ENCODE measurements around the gene ZYG11A.

Gene ZYG11A

DNA sequence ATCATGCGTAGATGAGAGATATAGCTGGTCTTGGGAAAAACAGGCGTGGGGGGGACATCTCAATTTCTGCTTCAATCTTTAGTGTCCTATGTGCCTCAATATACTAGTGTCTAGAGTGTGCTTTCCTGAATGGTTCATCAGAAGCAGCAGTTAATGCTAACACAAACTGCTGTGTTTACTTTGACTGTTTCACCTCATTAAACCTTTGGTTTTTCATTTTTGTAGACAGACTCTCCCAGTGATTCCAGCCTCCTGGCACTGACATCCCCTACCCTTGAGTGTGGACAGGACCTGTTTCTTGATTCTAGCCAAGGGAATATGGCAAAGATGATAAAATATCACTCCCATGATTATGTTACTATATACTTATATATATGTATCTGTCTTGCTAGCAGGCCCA lies 37.6 kb downstream of the ZYG11A start:
- DNase-seq, result no peak

DNA sequence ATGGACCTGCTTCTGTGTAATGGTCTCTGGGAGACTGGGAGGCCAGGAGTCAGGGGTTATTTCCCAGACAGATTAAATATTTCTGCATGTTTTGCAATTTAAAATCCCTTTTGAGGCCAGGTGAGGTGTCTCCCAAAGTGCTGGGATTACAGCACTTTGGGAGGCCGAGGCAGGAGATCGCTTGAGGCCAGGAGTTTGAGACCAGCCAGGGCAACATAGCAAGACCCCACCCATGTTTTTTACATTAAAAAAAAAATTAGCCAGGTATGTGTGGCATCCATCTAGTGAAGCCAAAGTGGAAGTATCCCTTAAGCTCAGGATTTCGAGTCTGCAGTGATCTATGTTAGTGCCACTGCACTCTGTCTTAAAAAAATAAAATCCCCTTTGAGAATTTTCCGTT lies 44.9 kb downstream of the ZYG11A start:
- no peak for DNase-seq

DNA sequence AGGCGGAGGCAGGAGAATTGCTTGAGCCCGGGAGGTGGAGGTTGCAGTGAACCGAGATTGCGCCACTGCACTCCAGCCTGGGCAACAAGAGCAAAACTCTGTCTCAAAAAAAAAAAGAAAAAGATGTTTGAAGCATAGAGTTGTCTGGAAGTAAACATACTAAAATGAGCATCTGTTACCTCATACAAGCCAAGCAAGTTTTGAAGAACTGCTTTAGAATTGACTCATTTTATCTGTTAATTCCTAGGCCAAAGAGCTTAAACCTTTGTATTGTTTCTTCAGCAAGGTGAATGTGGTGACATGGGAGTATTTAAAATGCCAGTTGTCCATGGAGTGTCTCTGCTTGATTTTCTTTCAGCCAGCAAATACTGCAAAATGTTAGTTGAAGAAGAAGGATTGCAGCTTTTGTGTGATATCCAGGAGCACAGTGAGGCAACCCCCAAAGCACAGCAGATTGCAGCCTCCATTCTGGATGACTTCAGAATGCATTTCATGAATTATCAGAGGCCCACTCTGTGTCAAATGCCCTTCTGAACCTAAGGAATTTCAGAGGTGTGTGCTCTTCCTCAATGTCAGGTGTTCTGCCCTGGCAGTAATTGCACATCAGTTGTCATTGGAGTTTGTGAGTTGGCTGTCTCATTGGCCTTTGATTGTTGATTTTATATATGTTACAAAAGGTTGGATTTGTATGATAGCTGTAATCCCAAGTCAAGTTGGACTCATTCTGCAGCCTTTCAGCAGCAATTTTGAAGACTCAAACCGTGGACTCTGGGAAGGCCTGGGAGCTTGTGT lies 50.1 kb downstream of the ZYG11A start:
- DNase-seq, result no peak

DNA sequence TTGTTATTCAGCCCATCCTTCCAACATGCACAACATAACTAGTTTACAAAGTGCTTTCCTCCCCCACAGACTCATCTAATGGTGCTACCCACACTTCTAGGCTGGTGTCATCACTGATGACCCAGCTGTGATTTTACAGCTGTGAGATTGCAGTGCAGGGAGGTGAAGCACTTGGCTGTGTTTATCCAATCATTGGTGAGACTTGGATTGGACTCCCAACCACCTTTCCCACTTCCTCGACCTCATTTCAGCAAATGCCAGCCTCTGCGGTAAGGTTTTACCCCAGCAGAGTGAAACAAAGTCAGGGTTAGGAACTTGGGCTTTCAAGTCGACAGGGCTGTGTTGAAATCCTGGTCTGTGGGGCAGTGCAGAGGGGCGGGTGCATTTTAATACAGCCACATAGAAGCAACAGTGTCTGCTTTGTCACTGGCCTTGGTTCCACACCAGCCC lies 56.9 kb downstream of the ZYG11A start:
- no peak for DNase-seq

DNA sequence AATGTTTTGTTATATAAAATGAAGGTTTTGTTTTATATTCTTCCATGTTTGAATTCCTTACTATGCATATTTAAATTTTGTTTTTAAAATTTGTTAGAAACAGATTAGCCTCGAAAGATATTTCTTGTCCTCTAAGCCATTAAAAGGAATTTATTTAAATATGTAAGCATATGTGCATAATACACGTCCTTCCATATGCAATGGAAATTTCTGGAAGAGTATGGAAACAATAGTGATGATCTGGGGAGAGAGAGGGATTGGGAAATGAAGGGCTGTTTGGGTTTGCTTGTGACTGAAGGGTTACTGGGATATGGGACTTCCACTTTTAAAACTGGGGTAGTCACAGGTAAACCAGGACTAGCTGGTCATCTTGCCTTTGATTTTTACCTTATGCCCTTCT lies 57.8 kb downstream of the ZYG11A start:
- DNase-seq, result no peak

DNA sequence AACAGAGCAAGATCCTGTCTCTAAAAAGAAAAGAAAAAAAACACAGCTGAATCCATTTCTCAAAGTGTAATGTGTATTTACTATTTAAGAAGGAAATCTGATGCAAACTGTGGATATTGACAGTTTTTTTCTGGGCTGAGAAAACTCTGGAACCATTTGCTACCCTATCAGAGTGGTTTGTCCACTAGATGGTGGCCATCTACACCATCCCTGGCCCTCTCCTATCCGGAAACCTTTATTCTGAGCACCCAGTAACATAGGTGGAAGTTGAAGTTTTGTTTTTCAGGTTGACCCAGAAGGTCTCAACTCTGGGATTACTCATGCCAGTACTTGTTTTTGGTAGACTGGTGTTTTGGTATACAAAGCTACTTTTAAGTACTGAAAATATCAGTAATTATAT lies 58.8 kb downstream of the ZYG11A start:
- DNase-seq, result no peak

DNA sequence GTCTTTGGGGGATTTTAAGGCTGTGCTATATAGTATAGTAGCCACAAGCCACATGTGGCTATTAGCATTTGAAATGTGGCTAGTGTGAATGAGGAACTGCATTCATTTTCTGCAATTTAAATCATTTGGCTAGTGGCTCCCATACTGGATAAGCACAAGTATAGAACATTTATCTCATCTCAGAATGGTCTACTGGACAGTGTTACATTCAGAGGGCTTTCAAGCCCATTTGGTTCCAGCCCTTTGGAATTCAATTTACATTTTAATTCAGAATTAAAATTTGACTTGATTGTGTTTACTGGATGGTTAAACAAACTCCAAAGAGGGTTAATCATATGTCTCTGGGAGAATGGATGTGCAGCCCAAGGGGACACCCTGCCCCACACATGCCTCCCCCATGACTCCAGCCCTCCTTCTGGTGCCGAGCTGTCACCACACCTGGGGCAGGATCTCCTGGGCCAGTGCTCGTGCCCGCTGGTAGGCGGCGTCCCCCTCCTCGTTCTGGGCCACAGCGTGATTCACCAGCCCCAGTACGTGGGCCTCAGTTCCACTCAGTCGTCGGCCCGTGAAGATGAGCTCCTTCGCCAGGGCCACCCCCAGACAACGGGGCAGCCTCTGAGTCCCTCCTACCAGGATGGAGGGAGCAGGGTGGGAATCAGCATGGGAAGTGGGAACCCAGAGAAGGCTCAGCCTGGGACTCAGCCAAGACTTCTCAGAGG lies 61.8 kb downstream of the ZYG11A start:
- DNase-seq, result no peak

DNA sequence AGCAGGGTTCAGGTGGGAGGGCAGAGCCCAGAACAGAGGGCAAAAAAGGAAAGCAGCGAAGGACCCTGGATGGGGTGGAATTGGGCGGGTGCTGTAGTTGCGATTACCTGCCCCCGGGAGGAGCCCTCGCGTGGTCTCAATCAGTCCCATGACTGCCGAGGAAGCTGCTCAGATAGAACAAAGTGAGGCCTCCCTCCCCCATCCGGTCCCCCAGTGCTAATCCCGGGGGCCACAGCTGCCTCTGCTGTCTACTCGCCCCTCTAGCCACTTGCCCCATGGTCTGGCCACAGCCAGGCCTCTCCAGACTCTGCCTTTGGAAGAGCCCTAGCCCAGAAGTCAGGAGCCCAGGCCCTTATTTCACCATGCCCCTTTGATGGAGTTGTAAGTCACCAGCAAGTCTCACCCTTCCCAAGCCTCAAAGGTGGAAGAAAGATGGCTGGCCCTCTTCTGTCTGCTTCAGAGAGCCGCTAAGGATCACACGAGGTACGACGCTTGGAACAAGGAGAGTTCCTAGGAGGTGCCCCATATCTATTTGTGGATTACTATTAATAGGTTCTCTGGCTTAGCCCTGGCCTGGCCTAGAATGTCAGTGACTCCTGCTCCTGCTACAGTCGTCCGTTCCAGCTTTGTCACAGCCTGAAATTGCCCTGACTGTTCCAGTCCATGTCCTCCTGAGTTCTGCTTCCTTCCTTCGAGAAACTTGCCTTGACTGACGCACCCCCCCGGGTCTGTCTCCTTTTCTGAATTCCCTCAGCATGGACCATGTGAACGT lies 62.6 kb downstream of the ZYG11A start:
- peak; percentile 32 for DNase-seq

DNA sequence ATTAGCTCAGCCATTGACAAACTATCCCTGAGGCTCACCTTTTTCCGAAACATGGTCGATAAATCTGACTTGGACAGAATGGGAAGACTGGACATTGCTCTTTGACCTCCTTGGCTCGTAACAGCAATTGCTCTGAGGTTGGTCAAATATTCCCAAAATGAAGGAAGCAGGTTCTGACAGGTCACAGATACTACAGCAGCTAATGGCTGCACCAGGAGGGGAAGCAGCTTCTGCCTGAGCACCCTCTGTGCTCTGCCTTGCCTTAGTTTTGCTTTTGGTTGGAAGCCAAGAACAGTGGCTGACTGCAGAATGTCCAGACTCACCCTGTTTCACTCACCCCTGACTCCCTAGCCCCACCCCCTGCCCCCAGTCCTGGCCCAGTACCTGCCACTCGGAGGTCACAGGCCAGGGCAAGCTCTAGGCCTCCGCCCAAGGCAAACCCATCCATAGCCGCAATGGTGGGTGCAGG lies 63.6 kb downstream of the ZYG11A start:
- no peak for DNase-seq

DNA sequence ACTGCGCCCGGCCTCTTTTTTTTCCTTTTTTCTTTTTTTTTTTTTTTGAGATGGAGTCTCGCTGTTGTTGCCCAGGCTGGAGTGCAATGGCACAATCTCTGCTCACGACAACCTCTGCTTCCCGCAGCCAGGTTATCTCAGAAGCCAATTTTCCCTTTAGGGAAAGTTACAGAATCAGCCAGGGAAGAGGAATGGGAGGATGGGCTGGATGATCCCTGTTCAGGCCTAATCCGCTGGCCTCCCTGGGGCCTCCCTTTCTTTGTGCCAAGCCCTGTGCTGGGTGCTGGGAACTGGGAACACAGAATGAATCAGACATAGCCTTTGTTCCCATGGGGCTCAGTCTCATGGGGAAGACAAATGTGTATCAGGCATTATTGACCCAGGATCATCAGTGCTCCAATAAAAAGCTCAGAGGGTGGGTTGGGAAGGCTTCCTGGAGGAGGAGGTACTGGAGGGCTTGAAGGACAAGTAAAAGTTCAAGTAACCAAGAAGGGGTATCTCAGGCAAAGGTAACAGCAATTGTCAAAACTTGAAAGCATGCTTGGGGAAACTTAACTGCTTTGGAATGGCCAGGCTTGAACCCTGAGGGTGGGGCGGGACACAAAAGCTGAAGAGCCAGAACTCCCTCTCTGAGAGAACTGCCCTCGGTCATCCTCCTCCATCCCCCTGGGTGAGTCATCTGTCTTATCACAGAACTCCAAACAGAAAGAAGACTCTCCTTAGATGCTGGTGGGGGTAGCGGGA lies 64.7 kb downstream of the ZYG11A start:
- DNase-seq, result no peak

DNA sequence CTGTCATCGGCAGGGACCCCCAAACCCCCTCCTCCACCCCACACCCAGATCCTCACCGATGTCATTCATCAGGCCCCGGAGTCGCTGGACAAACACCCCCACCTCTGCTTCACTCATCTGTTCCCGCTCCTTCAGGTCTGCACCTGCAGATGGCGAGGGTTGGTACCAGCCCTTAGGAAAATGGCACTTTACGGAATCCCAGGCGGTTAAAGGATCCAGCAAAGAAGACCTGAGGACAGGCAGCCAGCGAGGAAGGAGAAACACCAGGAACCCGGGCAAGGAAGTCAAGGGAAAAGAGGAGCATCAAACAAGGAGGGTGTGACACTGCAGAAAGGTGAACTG lies 65.2 kb downstream of the ZYG11A start:
- no peak for DNase-seq

DNA sequence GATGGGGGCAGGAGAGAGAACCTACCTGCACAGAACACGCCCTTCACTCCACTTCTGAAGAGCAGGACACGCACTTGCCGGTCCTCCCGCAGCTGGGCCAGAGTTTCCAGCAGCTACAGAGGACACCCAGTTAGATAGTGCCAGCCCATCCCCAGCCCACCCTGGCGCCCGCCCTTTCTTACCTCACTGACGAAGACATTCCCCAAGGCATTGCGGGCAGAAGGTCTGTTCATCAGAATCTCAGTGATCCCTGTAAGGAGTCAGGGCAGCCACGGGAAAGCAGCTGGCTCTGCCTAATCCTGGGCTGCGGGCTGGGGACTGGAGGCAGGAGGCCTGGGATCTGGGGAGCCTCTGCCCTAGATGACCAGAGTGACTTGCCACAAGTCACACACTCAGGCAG lies 69.0 kb downstream of the ZYG11A start:
- DNase-seq, result no peak

DNA sequence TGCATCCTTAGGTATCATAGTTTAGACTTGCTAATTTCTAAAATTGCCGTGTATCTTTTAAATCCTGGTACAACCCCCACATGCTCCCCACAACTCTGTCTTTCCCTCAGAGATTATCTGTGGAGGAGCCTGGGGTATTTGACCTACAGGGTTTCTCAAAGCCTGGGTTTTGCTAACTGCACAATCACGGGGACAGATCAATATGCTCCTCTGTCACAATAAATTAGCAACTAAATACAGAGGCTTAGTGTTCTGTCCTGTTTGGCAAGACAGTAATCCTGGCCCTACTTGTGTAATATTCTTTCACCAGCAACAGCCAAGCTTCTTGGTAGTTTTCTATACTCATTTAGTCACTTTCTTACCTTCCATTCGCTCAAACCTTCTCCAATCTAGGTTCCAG lies 70.5 kb downstream of the ZYG11A start:
- no peak for DNase-seq

DNA sequence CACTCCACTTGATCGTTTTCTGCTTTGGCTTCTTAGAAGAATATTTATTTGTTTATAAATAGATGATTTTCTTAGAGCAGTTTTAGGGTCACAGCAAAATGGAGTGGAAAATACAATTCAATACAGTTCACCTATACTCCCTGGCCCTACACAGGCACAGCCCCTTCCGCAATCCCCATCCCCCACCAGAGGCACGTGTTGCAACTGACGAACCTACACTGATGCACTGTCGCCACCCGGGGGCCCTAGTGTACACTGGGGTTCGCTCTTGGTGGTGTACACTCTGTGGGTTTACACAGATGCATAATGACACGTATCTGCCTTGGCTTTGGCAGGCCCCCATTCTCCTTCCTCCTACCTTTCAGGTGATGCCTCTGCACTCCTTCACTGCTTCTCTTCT lies 71.0 kb downstream of the ZYG11A start:
- DNase-seq, result no peak

DNA sequence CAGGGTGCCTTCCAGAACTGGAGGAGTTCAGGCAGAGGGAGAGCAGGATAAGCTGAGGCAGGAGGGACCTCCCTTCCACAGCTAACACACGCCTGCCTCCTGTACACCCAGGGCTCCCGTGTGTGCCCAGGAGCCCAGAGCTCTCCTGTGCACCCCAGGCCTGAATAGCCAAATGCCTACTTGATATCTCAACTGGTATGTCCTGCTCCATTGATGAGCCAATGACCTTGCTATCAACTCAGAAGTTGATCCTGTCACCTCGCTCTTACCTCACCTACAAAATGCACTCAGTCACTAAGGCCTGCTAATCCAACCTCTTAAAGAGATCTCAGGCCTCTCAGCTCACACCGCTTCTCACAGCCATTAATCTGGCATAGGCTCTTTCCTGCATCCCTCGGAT lies 71.9 kb downstream of the ZYG11A start:
- no peak for DNase-seq

DNA sequence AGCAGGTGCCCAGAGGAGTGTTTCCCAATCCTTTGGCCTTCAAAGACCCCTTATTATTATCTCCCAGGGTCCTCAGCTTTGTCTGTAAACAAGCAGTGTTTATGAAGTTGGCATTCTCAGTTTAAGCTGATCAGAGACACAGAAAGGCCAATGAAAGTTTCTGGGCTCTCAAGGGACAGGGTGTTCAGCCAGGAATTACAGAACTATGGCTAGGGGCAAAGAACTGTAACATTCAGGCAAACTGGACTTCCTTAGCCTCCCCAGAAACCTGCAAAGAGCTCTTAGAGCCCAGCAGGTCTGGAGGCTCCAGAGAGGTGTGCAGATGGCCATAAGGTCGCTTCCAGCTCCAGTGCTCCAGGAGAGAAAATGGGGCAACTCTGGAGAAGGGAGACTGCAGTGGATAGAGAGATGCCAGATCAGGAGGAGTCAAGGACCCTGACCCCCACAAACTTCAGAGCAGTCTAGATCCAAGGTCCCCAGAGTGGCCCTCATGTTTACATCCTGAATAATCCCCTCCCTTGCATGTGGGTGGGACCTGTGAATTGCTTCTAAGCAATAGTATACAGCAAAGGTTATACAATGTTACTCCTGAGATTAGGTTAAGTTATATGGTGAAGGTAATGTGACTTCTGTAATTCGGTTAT lies 72.8 kb downstream of the ZYG11A start:
- no peak for DNase-seq

DNA sequence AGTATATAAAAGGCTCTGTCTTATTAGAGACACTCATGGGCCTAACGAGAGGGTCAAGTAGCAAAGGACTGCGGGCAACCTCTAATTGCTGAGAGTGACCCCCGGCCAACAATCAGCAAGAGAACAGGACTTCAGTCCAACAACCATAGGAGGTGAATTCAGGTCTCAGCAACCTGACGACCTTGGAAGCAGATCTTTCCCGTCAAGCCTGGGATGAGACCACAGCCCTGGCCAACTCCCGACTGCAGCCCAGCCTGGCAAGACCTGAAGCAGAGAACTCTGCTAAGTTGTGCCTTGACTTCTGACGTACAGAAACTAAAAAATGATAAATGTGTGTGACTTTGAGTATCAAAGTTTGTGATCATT lies 73.3 kb downstream of the ZYG11A start:
- no peak for DNase-seq

DNA sequence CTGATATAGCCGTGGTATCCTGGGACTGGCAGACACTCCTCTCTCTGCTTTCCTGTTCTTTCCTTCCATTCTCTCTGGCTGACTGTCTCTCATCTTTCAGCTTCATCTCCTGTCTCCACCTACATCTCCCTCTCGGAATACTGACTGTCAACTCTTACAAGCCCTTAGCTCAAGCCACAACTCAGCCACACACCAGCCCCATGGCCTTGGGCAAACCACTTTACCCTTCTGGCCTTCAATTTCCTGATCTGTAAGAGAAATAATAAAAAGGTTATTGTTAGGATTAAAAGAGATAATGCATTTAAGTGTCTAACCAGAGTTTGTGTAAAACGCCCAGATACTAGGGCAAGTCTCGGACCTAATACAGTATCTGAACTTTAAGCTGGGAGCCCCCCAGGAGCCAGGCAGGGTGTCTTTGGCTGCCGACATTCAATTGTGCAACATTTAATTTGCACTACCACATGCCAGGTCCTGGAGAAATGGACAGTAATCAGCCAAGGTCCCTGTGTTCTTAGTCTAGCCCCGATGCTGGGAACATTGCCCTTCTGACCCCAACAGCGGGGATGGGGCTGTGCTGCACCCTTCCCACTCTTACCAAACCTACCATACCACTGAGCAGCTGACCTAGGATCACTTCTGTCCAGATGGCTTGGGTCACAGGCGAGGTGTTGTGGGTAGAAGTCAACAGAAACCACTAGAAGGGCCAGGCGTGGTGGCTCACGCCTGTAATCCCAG lies 73.8 kb downstream of the ZYG11A start:
- no peak for DNase-seq

DNA sequence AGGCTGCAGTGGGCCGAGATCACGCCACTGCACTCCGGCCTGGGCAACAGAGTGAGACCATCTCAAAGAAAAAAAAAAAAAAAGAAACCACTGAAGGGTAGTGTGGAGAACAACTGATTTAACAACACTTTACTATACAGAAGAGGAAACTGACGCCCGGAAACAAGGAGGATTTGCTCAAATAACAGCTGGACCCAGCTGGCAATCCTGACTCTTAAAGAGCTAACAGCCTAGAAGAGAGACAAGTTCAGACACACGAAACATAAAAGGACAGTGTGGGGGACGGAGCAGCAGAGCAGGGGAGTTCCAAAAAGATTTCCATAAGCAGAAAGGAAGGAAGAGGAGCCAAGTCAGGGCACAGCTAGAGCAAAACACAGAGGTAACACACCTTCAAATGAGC lies 74.6 kb downstream of the ZYG11A start:
- DNase-seq, result no peak

DNA sequence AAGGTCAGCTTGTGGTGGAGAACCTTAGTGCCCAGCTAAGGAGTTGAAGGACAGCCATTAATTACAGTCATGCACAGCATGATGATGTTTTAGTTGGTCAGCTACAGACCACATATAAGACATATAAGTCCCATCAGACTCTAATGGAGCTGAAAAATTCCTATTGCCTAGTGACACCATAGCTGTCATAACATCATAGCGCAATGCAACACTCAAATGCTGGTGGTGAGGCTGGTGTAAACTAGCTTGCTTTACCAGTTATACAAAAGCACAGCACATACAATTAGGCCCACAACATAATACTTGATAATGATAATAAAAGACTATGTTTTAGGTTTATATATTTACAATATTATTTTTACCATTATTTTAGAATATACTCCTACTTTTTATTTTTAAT lies 75.0 kb downstream of the ZYG11A start:
- DNase-seq, result no peak

DNA sequence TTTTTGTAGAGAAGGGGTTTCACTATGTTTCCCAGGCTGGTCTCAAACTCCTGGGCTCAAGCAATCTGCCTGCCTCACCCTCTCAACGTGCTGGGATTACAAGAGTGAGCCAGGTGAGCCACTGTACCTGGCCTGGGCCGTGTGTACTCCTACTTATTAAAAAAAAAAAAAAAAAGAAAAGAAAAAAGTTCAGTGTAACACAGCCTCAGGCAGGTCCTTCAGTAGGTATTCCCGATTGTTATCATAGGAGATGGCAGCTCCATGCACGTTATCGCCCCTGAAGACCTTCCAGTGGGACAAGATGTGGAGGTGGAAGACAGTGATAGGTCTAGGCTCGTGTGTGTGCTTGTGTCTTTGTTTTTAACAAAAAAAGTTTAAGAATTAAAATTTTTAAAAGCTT lies 75.6 kb downstream of the ZYG11A start:
- DNase-seq, result no peak
